KMS-11 (cell line): Measurements from ENCODE around the gene CYBA.
"Not testable (repeated sequence)": the region's sequence is repeated elsewhere in the genome, so short reads cannot be mapped to it uniquely, and the experiment has no call there.

Experiments
- H2AFZ ChIP-seq: fragments of 200-600 bp; sonication (generic); 2 replicates; pipeline ENCODE4 v1.6.1; 2016; ENCODE audit warnings: antibody characterized with exemption, mixed run types, low read depth
- H3K27ac ChIP-seq: fragments of 200-600 bp; sonication (generic); 2 replicates; pipeline ENCODE4 v1.6.1; 2016; ENCODE audit warnings: mild to moderate bottlenecking, mixed run types
- H3K27me3 ChIP-seq: fragments of 200-600 bp; sonication (generic); 2 replicates; pipeline ENCODE4 v1.6.1; 2017; ENCODE audit warnings: mild to moderate bottlenecking, low read depth, mixed run types, moderate library complexity; ENCODE audit not compliant: insufficient read depth
- H3K36me3 ChIP-seq: fragments of 200-600 bp; sonication (generic); 2 replicates; pipeline ENCODE4 v1.6.1; 2017; ENCODE audit warnings: mild to moderate bottlenecking, mixed run types; ENCODE audit not compliant: insufficient read depth
- H3K4me1 ChIP-seq: fragments of 200-600 bp; sonication (generic); 2 replicates; pipeline ENCODE4 v1.6.1; 2016; ENCODE audit warnings: mild to moderate bottlenecking, low read depth, mixed run types; ENCODE audit not compliant: poor library complexity, severe bottlenecking
- H3K4me2 ChIP-seq: fragments of 200-600 bp; sonication (generic); 2 replicates; pipeline ENCODE4 v1.7.0; 2016; ENCODE audit warnings: mild to moderate bottlenecking, mixed run types
- H3K4me3 ChIP-seq: fragments of 200-600 bp; sonication (generic); IDR thresholded peaks from 2 replicates; pipeline ENCODE4 v1.6.1; 2017; ENCODE audit warnings: low read depth, low read length, mixed read lengths; ENCODE audit not compliant: insufficient read depth
- H3K79me2 ChIP-seq: fragments of 200-600 bp; sonication (generic); 2 replicates; pipeline ENCODE4 v1.6.1; 2016; ENCODE audit warnings: low read depth, mixed run types; ENCODE audit not compliant: insufficient read depth
- H3K9ac ChIP-seq: fragments of 200-600 bp; sonication (generic); 2 replicates; pipeline ENCODE4 v1.6.1; 2016; ENCODE audit warnings: mild to moderate bottlenecking, mixed run types
- H4K20me1 ChIP-seq: fragments of 200-600 bp; sonication (generic); 2 replicates; pipeline ENCODE4 v1.6.1; 2016; ENCODE audit warnings: mild to moderate bottlenecking, mixed run types; ENCODE audit not compliant: insufficient read depth
- TF ChIP-seq, protein P1 (sequence below): fragments of 200-600 bp; sonication (generic); conservative IDR thresholded peaks from 2 replicates; pipeline ENCODE4 v1.6.1; 2017; ENCODE audit warnings: low read depth, mild to moderate bottlenecking, antibody characterized with exemption, low read length, moderate library complexity, mixed read lengths

CYBA gene

DNA sequence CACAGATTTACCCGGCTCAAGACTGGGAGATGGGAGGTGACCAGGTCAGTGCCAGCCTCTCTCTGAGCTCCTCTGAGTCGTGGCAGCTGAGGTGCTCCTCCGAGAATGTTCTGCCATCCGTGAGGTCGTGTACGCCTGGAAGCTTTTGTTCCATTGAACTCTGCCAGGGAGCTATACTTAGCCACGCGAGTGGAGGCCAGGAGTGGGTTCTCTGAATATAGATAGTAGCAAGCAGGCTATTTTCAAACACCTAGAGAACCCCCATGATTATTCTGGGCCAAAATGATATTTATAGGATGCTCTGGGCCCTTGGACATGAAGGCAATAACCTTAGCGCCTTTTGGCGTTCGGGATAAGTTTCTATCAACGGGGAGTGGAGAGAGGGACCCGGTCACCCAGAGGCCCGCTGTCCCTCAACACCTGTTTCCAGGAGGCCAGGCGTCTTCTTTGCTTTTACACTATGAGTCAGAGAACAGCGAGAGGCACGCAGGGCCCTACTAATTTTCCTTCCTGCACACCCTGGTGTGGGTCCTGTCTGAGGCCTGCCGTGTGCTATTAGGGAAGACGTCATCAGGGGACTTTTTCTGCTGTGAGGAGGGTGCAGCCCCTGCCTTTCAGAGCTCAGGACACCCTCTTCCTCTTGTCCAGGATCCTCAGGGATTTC, 23.0 kb upstream of the CYBA start:
- no peak overlapping the region for H3K4me2 ChIP-seq
- H2AFZ ChIP-seq, result no peak overlapping the region
- H3K36me3 ChIP-seq, result no peaks in the 10 kb centered on the region
- no peak overlapping the region for H3K9ac ChIP-seq
- no peak overlapping the region for H3K4me3 ChIP-seq
- H3K79me2 ChIP-seq, result no peaks in the 10 kb centered on the region
- no peaks in the 10 kb centered on the region for H3K27me3 ChIP-seq
- TF ChIP-seq, protein P1, sequence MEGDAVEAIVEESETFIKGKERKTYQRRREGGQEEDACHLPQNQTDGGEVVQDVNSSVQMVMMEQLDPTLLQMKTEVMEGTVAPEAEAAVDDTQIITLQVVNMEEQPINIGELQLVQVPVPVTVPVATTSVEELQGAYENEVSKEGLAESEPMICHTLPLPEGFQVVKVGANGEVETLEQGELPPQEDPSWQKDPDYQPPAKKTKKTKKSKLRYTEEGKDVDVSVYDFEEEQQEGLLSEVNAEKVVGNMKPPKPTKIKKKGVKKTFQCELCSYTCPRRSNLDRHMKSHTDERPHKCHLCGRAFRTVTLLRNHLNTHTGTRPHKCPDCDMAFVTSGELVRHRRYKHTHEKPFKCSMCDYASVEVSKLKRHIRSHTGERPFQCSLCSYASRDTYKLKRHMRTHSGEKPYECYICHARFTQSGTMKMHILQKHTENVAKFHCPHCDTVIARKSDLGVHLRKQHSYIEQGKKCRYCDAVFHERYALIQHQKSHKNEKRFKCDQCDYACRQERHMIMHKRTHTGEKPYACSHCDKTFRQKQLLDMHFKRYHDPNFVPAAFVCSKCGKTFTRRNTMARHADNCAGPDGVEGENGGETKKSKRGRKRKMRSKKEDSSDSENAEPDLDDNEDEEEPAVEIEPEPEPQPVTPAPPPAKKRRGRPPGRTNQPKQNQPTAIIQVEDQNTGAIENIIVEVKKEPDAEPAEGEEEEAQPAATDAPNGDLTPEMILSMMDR, result no peak
- no peaks in the 10 kb centered on the region for H3K4me1 ChIP-seq
- no peaks in the 10 kb centered on the region for H4K20me1 ChIP-seq
- H3K27ac ChIP-seq, result no peak overlapping the region

DNA sequence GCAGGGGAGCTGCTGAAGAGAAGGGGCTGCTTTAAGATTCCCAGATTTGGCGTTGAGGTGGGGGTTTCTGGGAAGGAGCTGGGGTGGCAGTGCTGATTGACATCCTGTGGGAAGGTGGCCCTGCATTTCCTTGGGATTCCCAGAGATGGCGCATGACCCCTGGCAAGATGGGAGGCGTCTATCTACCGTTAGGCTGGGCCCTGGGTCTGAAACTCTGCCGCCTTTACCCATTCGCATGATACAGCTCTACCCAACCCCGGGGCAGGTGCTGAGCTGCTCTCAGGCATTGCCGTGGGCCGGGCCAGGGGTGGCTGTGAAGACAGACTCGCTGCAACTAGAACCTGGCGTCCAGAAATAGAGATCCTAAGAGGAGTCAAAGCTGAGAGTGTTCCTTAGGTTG, 21.9 kb upstream of the CYBA start:
- Histone ChIP-seq H2AFZ (no peak overlapping the region), H4K20me1 (no peaks in the 10 kb centered on the region), H3K4me2 (no peak overlapping the region), H3K27me3 (no peaks in the 10 kb centered on the region), H3K27ac (no peak overlapping the region), H3K4me3 (no peak overlapping the region), H3K4me1 (no peaks in the 10 kb centered on the region), H3K36me3 (no peaks in the 10 kb centered on the region), H3K79me2 (no peaks in the 10 kb centered on the region), H3K9ac (no peak overlapping the region)
- TF ChIP-seq, protein P1, result no peak

DNA sequence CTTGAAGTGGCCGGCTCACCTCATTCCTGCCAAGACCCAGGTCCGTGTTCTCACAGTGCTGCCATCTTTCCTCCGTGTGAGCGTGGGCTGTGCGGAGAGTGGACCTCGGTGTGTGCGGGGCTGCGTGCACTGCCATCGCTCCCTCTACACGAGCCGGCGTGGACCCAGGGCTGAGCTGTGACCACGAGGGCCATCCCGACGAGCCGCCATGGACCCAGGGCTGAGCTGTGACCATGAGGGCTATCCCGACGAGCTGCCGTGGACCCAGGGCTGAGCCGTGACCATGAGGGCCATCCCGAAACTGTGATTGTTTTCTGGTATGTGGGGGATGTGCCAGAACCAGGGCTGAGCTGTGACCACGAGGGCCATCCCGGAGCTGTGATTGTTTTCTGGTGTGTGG, 21.0 kb upstream of the CYBA start:
- Histone ChIP-seq H4K20me1 (no peaks in the 10 kb centered on the region), H3K36me3 (no peaks in the 10 kb centered on the region), H3K27ac (no peak overlapping the region), H3K4me2 (no peak overlapping the region), H3K79me2 (no peaks in the 10 kb centered on the region), H3K4me1 (no peaks in the 10 kb centered on the region), H3K4me3 (no peak overlapping the region), H3K9ac (no peak overlapping the region), H2AFZ (no peak overlapping the region), H3K27me3 (no peaks in the 10 kb centered on the region)
- TF ChIP-seq, protein P1, result no peak

- TF ChIP-seq, protein P1, result no peak
- Histone ChIP-seq H2AFZ (no peak overlapping the region), H3K36me3 (no peaks in the 10 kb centered on the region), H3K27me3 (no peaks in the 10 kb centered on the region), H3K79me2 (no peaks in the 10 kb centered on the region), H3K4me1 (no peaks in the 10 kb centered on the region), H3K4me2 (no peak overlapping the region), H3K4me3 (no peak overlapping the region), H4K20me1 (no peaks in the 10 kb centered on the region), H3K9ac (no peak overlapping the region), H3K27ac (no peak overlapping the region)
Observed at GRCh38 chr16:88669980-88670379, 19.1 kb upstream of the CYBA start.

DNA sequence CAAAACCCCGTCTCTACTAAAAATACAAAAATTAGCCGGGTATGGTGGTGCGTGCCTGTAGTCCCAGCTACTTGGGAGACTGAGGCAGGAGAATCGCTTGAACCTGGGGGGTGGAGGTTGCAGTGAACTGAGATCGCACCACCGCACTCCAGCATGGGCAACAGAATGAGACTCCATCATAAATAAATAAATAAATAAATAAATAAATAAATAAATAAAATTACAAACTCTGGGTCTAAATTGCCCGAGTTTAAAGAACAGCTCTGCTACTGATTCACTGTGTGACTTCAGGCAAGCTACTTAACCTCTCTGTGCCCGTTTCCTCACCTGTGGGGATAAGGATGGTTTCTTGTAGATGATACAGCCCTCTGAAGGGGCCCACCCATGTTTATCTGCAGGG, 18.6 kb upstream of the CYBA start:
- H4K20me1 ChIP-seq, H3K4me1 ChIP-seq, H3K27ac ChIP-seq, H3K36me3 ChIP-seq, H3K9ac ChIP-seq, H3K4me2 ChIP-seq, H2AFZ ChIP-seq, H3K79me2 ChIP-seq, H3K27me3 ChIP-seq, H3K4me3 ChIP-seq: not testable (repeated sequence)
